RPMI8226 (cell line): ENCODE results near the gene CHRNA7.

Experiments
- DNase-seq: peaks from one replicate; pipeline ENCODE4 v3.0.0-alpha.2; 2015

Gene CHRNA7

DNA sequence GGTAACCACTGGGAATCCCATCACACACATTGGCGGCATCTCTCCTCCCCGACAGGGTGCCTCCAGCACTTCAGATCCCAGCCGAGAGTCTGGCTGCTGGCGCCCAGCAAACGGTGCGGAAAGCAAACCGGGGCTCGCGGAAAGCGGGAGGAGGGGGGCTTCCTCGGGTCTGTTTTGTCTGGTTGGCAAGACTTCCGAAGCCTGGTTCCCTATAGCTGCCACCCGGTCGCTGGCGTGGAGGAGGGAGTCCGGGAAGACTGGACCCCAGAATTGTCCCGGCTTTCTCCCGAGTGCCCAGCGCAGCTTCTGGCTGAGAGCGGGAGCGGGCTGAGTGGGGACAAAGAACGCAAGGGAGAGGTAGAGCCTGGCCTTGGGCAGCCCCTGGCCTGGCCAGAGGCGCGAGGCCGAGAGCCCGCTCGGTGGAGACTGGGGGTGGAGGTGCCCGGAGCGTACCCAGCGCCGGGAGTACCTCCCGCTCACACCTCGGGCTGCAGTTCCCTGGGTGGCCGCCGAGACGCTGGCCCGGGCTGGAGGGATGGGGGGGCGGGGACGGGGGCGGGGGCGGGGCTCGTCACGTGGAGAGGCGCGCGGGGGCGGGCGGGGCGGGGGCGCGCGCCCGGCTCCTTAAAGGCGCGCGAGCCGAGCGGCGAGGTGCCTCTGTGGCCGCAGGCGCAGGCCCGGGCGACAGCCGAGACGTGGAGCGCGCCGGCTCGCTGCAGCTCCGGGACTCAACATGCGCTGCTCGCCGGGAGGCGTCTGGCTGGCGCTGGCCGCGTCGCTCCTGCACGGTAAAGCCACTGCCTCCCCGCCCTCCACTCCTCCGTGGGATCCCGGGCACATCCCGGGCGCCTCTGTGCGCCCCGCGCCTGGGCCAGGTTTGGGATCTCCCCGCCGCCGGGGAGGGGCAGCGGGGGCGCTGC lies at the start of gene CHRNA7:
TSS of gene CHRNA7 (plus strand) at position 654 of the 920 bp plus-strand sequence. CDS start at position 734, 80 bp downstream.
- peak; percentile 51 for DNase-seq

- DNase-seq: no peak
Measured at GRCh38 chr15:31985607-31986006, 44.7 kb upstream of the CHRNA7 start.

DNA sequence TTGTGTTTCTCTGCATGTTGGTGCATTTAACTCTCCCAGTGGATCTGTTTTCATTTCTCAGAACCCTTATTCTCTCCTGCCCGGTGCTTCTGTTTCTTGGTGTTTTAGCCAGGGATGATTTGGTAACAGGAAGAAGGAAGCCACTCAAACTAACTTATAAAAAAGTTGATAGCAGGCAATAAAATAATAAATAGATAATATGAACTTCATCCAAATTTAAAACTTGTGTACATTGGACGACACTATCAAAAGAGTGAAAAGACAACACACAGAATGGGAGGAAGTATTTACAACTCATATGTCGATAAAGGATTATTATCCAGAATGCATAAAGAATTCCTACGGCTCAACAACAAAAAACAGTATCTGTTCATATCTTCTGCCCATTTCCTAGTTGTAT lies 37.3 kb upstream of the CHRNA7 start:
- no peak for DNase-seq

DNA sequence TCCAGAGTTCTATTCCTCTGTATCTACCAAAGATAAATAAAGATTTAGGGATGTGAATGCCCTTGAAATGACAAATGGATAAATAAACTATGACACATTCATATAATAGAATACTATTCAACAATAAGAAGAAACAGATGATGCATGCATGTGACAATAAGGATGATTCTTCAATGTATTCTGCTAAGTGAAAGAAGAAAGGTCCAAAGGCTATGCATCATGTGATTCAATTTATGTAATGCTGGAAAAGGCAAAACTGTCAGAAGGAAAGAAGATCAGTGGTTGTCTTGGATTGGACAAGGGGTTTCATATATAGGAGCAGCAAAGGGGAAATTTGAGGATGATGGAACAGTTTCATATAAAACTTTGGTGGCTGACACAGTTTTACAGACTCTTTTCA lies 32.6 kb upstream of the CHRNA7 start:
- DNase-seq: no peak

DNA sequence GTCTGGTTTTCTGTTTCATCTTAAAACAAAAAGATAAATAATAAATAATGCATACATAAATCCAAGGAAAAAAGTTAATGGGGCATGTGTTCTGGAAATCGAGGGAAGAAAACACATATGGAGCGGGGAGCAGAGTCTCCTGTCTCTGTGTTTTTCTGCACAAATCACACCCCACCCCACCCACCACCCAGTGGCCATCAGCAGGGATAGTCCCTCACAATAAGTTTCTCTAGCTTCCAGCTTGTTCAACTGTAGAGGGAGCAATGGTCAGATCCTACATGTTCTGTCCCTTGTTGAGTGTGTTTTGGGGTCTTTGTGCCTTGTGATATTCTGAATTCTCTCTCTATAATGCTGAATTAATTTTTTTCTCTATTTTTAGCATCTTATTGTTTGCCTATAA lies 26.8 kb upstream of the CHRNA7 start:
- DNase-seq: no peak

DNA sequence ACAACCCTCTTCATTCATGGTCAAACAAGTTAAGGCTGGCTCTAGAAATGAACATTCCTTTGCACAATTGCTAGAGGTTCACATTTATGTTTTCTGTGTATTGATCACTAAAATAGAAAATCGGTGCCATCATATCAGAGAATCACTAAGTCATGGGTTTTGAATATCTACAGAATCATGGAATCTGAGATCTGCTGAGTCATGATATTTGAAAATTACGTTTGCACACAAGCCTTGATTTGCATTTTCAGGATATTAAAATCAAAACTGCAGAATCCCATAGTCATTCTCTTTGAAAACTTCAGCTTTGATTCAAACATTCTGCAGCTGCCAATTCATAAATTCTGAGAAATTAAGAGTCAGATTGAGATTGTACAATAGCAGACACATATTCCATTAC lies 26.1 kb upstream of the CHRNA7 start:
- DNase-seq: no peak

DNA sequence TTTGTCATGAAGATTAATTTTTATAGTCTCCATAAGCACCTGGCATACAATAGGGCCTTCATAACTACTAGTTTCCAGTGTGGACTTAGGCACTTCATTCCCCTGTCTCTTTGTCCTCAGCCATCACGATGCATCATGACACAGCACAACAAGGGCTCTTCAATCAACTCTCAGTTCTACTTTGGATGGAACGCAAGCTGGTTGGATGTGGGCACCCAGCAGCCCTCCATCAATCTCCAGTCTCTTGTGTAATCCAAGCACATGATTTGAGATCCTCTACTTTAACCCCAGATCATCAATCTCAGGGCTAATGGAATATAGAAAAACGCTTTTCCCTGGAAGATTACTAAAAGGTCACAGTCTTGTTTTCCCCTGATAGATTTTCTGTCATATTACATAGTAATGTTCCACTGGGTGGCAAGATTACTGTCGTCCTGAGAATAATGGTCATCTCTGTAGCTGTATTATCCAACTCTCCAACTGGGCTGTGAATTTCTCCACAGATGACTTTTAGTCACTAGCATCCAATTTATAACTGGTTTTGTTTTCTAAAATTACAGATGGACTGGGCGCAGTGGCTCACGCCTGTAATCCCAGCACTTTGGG lies 22.9 kb upstream of the CHRNA7 start:
- no peak for DNase-seq

GRCh38 chr15:32014953-32015352 lies 15.4 kb upstream of the CHRNA7 start:
- no peak for DNase-seq

DNA sequence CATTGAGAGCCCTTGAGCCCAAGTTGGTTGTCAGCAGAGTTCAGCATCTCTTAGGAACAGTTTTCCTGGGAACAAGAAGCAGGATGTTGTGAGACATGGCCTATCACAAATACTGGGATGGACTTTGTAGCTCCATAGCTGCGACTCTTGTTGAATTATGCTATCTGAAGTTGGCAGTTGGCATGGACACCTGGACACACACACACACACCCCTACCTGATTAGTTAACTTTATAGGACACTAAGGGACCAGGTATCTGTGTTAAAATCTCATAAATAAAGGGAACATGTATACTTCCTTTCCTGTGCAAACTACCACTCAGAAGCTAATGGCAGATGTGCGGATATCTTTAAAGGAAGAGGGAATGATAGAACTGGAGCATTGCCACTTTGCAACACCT lies 10.2 kb upstream of the CHRNA7 start:
- DNase-seq: no peak

- no peak for DNase-seq
Measured at GRCh38 chr15:32028921-32029320, 1.4 kb upstream of the CHRNA7 start.

DNA sequence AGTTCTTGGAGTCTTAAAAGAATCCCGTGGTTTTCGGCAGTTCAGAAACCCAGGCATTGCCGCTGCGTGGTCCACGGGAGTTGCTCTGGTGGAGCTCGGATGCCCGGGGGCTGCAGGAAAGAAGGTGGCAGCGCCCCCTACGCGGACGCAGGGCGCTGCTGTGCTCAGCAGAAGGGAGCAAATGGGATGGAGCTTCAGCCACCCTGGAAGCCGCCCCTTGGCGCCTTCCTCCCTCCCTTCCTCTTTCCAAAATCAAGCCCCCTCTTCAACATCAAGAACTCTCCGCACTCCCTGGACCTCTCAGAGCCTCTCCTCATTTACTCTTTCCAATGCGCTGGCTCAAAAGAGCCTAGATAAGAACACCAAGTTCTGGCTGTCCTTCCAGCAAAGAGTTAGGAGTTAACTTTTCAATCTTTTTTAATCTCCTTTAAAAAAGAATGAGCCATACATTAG lies 880 bp upstream of the CHRNA7 start:
- no peak for DNase-seq

DNA sequence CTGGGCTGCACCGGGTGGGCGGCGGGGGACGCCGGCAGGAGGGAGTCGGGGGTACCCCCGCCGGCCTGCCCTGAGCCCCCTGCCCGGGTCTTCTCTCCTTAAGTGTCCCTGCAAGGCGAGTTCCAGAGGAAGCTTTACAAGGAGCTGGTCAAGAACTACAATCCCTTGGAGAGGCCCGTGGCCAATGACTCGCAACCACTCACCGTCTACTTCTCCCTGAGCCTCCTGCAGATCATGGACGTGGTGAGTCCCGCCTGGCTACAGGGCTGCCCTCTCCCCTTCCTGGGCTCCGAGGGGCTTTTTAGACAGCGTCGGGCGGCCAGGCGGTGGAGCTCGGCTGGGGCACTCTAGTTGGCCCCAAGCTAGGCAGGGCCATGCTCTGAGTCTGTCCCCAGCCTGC lies 480 bp downstream of the CHRNA7 start:
- no peak for DNase-seq

GRCh38 chr15:32033186-32033890 lies 3.0 kb downstream of the CHRNA7 start:
- no peak for DNase-seq

- no peak for DNase-seq
Measured at GRCh38 chr15:32034106-32034505, 3.8 kb downstream of the CHRNA7 start.

DNA sequence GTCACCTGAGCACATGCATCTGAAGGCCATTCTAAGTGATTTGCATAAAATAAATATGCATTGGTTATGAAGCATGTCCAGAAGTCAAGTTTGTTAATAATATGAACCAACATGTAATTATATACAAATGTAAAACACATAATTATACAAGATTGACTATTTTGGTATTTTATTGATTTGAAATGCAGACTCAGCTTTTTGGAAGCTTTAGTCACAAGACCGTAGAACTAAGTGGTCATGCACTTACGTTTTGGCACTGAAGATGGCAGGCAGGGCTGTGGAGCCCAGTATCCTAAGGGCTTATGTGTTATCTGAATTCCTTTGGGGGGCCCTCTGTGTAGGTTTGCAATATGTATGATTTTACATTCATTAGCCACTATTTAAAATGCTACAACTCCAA lies 5.0 kb downstream of the CHRNA7 start:
- no peak for DNase-seq

DNA sequence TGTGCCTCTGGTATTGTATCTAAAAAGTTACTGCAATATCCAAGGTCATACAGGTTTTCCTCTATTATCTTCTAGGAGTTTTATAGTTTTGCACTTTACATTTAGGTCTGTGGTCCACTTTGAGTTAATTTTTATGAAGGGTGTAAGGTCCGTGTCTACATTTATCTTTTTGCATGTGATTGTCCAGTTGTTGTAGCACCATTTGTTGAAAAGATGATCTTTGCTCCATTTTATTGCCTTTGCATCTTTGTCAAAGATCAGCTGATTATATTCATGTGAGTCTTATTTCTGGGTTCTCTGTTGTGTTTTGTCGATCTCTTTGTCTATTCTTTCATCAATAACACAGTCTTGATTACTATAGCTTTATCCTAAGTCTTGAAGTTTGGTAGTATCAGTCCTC lies 6.7 kb downstream of the CHRNA7 start:
- no peak for DNase-seq

DNA sequence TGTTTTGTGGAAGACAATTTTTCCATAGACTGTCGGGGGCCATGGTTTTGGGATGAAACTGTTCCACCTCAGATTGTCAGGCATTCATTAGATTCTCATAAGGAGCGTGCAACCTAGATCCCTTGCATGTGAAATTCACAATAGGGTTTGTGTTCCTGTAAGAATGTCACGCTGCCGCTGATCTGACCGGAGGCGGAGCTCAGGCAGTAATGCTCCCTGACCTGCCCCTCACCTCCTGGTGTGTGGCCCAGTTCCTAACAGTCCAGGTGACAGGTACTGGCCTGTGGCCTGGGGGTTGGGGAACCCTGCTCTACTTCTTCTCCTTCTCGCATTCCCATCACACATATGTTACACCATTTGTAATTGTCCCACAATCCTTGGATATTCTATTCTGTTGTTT lies 11.0 kb downstream of the CHRNA7 start:
- no peak for DNase-seq

DNA sequence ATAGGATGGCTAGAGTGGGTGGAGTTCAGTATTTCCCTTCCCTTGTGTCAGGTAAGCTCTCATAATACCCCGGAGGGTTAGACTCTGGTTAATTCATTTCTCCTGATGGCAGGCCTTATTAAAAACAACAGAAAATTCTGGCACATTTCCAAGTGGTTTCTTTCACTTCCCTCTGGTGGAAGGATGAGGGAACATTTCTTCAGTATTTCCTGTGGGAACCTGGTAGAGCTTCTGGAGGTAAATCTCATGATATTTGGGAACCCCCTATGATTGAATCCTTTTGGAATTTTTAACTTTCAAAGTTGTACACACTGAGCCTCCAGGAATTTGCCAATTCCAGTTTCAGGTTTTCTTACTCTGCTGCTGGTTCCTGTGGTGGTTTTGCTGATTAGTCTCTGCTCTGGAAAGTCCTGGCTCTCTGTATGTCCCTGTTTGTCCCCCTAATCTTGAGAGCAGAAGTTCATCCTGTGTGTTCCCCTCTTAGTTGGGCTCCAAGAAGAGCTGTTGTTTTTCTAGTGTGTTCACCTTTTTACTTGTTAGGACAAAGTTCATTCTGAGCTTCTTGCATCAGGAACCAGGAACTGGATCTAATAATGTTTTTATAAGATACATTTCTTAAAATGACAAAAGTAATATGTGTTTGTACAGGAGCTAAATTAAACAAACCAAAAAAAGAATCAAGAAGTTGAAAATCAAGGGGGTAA lies 12.1 kb downstream of the CHRNA7 start:
- peak; percentile 37 for DNase-seq

DNA sequence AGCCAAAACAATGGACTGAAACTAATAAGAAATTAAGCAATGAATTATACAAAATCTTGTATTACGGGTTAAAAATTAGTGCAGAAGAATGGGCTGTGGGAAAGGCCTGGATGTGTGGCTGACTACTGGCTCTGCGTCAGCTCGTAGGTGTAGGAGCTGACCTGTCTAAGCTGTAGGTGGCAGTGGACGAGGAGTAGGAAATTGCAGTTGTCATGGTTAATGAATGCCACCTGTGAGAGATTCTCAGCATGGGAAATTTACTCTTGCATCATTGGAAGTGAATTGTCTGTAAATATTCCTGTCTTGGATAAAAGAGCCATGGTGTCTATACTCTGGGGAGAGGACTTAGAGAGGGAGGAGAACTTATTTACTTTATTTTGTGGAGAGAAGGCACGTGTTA lies 23.4 kb downstream of the CHRNA7 start:
- DNase-seq: no peak

- DNase-seq: no peak
Measured at GRCh38 chr15:32057876-32058425, 27.6 kb downstream of the CHRNA7 start.

- no peak for DNase-seq
Measured at GRCh38 chr15:32060706-32061105, 30.4 kb downstream of the CHRNA7 start.

DNA sequence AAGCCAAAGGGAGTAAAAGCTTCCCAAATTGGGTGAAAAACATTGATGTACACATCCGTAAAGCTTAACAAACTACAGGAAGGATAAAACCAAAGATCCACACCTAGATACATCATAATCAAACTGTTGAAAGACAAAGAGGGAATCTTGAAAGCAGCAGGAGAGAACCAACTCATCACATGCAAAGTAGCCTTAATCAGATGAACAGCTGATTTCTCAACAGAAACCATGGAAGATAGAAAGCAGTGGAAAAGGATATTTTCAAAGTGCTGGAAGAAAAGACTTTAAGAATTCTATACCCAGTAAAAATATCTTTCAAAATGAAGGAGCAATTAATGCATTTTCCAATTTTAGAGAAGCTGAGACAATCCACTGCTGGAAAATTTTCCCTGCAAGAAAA lies 36.8 kb downstream of the CHRNA7 start:
- DNase-seq: no peak

- no peak for DNase-seq
Measured at GRCh38 chr15:32089851-32090359, 59.6 kb downstream of the CHRNA7 start.
